GM06990 (cell line): Measurements from ENCODE around the gene PRKCE.

Experiments used
- DNase-seq: peaks from one replicate; pipeline ENCODE4 v3.0.0-alpha.2; 2011; ENCODE audit not compliant: insufficient read length; ENCODE audit errors: extremely low read depth
- H3K27me3 ChIP-seq: replicated peaks from 2 replicates; pipeline ENCODE4 v1.6.0; 2011; ENCODE audit warnings: low read length; ENCODE audit not compliant: control insufficient read depth, insufficient read depth
- H3K36me3 ChIP-seq: 2 replicates; pipeline ENCODE4 v1.5.1; 2011; ENCODE audit warnings: low read length; ENCODE audit not compliant: control insufficient read depth, insufficient read depth
- H3K4me3 ChIP-seq: replicated peaks from 2 replicates; pipeline ENCODE4 v1.5.1; 2011; ENCODE audit warnings: low read depth, mild to moderate bottlenecking, control low read depth, low read length
- CTCF ChIP-seq: IDR thresholded peaks from 2 replicates; pipeline ENCODE4 v1.5.1; 2011; ENCODE audit warnings: low read length, control low read depth, mild to moderate bottlenecking, inconsistent platforms; ENCODE audit not compliant: insufficient read depth, poor library complexity, severe bottlenecking

Gene PRKCE

GRCh38 chr2:45723857-45724256 lies 72.4 kb downstream of the PRKCE start:
- TF ChIP-seq CTCF = no peak
- Histone ChIP-seq H3K4me3 (no peak overlapping the region), H3K36me3 (no peaks in the 10 kb centered on the region), H3K27me3 (no peaks in the 10 kb centered on the region)
- no peak for DNase-seq

GRCh38 chr2:45724335-45724734 lies 72.9 kb downstream of the PRKCE start:
- Histone ChIP-seq H3K36me3 (no peaks in the 10 kb centered on the region), H3K27me3 (no peaks in the 10 kb centered on the region), H3K4me3 (no peak overlapping the region)
- DNase-seq = no peak
- no peak for TF ChIP-seq CTCF

GRCh38 chr2:45725731-45726130 lies 74.3 kb downstream of the PRKCE start:
- Histone ChIP-seq H3K4me3 (no peak overlapping the region), H3K27me3 (no peaks in the 10 kb centered on the region), H3K36me3 (no peaks in the 10 kb centered on the region)
- DNase-seq = no peak
- no peak for TF ChIP-seq CTCF

GRCh38 chr2:45726188-45726587 lies 74.7 kb downstream of the PRKCE start:
- DNase-seq = no peak
- Histone ChIP-seq H3K36me3 (no peaks in the 10 kb centered on the region), H3K27me3 (no peaks in the 10 kb centered on the region), H3K4me3 (no peak overlapping the region)
- TF ChIP-seq CTCF = no peak

- Histone ChIP-seq H3K36me3 (no peaks in the 10 kb centered on the region), H3K27me3 (no peaks in the 10 kb centered on the region), H3K4me3 (no peak overlapping the region)
- no peak for TF ChIP-seq CTCF
- DNase-seq = peak; percentile 76
Observed at GRCh38 chr2:45728458-45728942, 77.0 kb downstream of the PRKCE start.
